Stimulated activated CD8-positive, alpha-beta memory T cell treated with anti-CD3 and anti-CD28 coated beads, Interleukin-2, amount 100 ng/mL, for 48 hours (primary cell): ENCODE measurements around the gene NGF.

Source experiments
- DNase-seq, 2 donors: peaks; one replicate each; pipeline ENCODE4 v3.0.0-alpha.2; 2020; ENCODE audit warnings: low read depth in 2 of 2

NGF gene

DNA sequence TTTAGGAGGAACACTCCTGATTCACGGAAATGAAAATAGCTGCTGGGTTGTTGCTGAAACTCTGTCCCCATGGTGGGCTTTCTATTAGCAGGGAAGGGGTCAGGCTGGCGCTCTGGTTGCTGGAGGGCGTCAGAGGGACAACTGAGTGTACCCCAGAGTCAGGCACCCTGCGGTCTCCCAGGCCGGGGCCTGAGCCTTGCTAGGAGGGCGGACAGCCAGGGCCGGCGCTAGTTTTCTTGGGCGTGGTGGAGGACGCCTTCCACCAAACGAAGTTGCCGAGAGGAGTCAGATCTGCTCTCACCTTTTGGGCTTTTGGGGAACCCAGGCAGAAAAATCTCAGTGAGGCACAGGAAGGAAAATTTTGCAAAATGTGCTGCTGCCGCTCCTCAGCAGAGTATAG, 54.8 kb downstream of the NGF start:
- no peak for DNase-seq

GRCh38 chr1:115282807-115283208, 55.2 kb downstream of the NGF start:
- DNase-seq, result no peak

DNA sequence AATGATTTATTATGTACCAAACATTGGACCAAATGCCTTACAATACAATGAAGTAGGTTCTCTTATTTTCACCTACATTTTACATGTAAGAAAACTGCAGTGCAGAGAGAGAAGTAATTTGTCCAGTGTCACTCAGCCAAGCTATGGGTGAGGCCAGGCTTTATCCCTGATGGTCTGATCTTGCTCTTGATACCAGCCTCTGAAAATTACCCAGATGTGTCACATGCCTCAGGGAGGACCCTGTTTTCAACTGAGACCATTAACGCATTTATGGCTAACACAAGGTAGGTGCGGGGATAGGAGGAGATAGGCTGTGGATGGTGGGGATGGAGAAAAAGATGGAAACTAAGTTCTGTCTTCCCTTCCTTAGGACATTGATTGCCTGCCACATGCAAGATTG, 56.9 kb downstream of the NGF start:
- no peak for DNase-seq

GRCh38 chr1:115280064-115280463, 58.0 kb downstream of the NGF start:
- no peak for DNase-seq

DNA sequence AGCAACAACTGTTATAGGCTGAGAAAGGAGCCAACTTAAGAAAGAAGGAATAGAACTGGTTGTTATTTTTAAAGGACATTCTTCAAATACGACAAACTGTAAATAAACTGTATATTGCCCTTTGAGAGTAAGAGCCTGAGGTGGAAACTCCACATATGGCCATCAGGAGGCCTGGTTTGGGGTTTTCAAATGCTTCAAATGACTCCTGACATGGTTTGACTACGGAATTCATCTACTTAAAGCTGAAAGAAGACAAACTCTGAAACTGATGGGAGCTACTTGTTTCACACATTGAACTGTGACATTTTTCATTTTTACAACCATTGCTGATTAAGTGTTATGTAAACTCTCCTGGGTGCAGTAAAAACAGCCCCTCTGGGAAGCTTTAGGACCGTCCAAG, 59.8 kb downstream of the NGF start:
- DNase-seq, result no peak

GRCh38 chr1:115277276-115277675, 60.8 kb downstream of the NGF start:
- no peak for DNase-seq

- no peak for DNase-seq
These were observed 62.8 kb downstream of the NGF start for GRCh38 chr1:115275216-115275615.

- DNase-seq, result no peak
These were observed 63.6 kb downstream of the NGF start for GRCh38 chr1:115274467-115274866.

GRCh38 chr1:115266729-115267421, 71.2 kb downstream of the NGF start:
- DNase-seq, result no peak

DNA sequence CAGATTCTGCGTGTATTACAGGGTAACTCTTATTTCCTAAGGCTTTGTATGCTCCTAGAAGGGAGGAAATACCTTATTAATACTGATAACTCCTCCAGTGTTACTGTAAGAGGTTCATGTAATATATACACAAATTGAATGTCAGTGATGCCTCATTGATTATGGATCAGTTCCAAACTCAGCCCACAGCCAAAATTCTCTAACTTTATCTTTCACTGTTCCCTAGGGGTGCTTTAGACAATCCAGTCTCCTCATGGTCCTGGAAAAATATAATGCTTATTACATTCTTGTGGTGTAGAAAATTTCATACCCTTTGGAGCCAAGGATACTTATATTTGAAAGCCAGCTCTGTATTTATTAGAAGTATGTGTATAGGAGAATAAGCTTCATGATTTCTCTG, 73.0 kb downstream of the NGF start:
- no peak for DNase-seq

GRCh38 chr1:115262886-115263285, 75.2 kb downstream of the NGF start:
- DNase-seq, result no peak

DNA sequence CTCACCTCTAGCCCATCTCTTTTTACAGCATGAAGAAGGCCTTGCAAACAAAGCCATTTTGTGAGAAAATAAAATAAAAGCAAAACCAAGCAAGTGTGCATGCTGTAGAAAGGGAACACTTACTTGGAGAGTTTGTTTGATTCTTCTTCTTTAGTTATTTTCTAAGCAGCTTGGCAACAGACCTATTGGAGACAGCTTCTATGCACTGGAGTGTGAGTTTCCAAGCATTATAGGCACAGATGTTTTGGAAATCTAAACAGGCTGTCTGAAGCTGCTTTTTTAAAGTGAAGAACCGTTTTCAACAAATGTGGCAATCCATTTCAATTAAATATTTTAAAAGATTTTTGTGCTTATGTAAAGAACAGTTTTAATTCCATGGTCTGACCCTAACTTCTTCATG, 76.6 kb downstream of the NGF start:
- no peak for DNase-seq

- no peak for DNase-seq
These were observed 79.7 kb downstream of the NGF start for GRCh38 chr1:115258302-115258866.

DNA sequence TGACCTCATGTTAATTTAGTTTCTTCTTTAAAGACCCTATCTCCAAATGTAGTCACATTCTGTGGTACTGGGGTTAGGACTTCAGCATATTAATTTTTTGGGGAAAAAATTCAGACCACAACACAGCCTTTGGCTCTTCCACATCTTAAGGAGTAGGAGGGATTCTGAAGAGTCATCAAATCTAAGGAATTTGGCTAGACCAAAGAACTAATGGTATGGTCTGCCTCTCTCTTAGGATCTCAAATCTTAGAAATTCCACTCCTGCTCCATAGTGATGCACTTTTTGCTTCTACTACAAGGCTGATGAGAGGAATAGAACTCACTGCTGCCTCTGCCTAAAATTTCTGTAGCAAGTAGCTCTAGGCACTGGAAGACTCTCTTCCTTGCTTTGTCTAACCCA, 80.5 kb downstream of the NGF start:
- no peak for DNase-seq

GRCh38 chr1:115255154-115255553, 82.9 kb downstream of the NGF start:
- no peak for DNase-seq

DNA sequence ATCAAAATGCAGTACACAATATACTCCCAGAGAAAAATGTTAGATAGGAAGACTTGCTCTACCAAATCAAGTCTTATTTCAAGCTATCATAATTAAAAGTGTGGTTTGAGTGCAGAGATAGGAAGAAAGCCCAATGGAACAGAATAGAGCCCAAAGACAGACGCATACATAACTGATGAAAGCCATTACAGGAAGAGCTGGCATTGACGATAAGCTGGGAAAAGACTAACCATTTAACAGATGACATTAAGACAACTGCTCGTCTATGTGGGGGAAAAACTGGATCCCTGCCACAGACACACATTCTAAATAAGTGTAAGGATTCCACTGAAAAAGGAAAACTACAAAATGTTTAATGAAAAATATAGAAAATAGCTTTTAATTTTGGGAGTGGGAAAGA, 85.5 kb downstream of the NGF start:
- no peak for DNase-seq

- no peak for DNase-seq
These were observed 86.2 kb downstream of the NGF start for GRCh38 chr1:115251856-115252255.

DNA sequence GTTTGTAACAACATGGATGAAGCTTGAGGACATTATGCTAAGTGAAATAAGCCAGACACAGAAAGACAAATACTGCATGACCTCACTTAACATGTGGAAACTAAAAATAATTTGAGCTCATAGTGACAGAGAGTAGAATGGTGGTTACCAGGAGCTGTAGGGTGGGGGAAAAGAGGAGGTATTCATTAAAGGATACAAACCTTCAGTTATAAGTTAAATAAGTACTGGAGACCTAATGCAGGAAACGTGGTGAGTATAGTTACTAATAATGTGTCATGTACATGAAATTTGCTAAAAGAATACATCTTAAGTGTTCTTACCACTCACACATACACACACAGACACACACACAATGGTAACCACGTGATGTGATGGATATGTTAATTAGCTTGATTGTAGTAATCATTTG, 86.7 kb downstream of the NGF start:
- no peak for DNase-seq

DNA sequence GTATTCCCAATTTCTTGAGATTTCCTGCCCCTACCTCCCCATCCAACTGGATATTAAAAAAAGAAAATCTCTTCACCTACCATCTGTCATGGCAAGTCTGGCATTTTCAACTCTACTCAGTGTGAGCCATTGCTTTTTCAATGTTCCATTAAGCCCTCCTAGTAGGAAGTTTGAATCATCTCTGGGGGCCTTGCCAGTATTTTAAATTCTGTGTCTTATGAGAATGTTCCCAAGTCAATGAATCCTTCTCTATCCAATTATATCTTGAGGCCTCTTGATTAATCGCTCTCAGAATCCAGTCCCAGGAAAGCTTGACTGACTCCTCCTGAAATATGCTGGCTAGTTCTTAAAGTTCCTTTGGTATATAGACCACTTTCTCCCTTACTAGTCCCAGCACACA, 91.5 kb downstream of the NGF start:
- no peak for DNase-seq

DNA sequence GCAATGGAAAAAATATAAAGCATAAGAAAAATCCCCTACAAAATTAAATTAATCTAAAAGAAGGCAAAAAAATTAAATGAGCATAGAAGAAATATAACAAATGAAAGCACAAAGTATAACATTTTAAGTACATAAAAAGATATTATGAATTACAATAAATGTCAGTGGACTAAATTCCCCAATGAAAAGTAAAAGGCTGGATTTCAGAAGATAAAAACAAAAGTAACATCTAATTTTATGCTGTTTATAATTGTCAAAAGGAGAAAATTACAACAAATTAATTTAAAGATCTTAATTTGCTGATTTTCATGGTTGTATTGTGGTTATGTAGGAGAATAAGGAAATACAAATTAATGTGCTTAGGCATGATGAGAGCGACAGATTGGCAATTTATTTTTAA, 92.8 kb downstream of the NGF start:
- DNase-seq, result no peak

DNA sequence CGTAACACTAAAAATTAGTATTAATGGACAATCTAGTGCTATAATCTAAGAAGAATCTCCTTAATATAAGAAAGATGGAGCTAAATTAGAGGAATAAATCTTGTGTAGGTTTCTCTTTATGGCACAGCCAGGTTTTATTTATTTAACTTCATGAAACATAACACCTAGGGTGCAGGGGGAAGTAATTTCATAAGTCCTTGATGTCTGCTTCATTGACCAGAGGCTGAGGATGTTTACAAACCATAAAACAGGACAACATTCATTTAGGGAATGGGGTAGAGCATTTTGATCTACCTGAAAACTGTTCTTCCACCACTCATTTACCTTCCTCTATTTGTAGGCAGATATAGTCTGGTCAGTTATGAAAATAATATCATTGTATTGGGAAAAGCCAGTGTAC, 95.5 kb downstream of the NGF start:
- no peak for DNase-seq

DNA sequence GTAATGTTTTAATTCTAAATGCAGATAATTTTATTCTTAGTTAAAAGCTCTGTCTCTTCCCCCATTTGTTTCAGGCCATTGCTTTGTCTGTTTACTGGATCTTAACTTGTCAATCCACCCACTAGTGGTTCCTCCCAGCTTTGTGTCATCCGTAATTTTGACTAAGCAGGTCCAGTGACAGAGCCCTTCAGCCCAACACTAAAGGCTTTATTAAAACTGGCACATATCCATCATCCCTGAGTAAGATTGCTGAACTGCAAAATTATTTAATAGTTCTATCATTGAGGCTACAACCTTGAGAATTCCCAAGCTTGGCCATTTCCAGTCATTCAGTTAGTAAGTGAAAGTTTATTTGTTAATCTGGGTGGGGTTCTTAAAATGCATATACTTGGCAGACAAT, 96.7 kb downstream of the NGF start:
- DNase-seq, result no peak

DNA sequence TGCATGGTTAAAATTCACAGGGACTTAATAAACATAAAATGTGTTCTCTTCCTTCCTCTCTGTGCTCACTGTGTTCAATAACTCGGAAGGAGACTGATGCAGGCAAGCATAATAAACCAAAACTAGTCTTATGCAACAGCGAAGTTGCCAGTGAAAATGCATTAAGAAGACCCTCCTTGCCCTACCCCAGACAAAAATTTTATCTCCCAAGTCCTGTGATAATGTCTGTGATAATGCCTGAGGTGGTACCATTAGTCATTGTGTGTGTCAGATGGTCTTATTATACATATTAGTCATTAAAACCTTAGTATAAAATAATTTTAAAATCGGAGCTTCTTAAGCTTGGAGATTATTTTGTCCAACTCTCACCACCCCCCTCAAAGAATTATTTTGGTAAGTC, 97.8 kb downstream of the NGF start:
- DNase-seq, result no peak

GRCh38 chr1:115239426-115239825, 98.6 kb downstream of the NGF start:
- DNase-seq, result no peak
